CD14-positive monocyte (primary cell): ENCODE results near the gene RHOT2. TPM values are rescaled to one million over a fixed set of nuclear protein-coding genes. Genes with fewer than 3 reads are reported as not detected.

Source experiments
- DNase-seq, 3 donors: peaks; one replicate each; pipeline ENCODE4 v3.0.0-alpha.2; 2011 to 2022
- H2AFZ ChIP-seq: 2 replicates; pipeline ENCODE4 v1.6.0; 2012; ENCODE audit warnings: mild to moderate bottlenecking, low read depth, low read length, inconsistent platforms; ENCODE audit not compliant: insufficient read depth, poor library complexity, severe bottlenecking
- H3K27ac ChIP-seq, 2 donors: 1 replicate in 1 of 2; 2 replicates in 1 of 2; pipeline ENCODE4 v1.5.1; 2012 to 2013; ENCODE audit warnings: low read length in 2 of 2, control low read depth in 1 of 2, inconsistent platforms in 1 of 2, low read depth in 1 of 2, mild to moderate bottlenecking in 1 of 2
- H3K27me3 ChIP-seq, 2 donors: one replicate each; pipeline versions ENCODE4 v1.6.0 to v1.6.1; 2011 to 2013; ENCODE audit warnings: low read length in 2 of 2; ENCODE audit not compliant: control insufficient read depth in 2 of 2, insufficient read depth in 2 of 2
- H3K36me3 ChIP-seq, 2 donors: replicated peaks in 1 of 2; 1 replicate in 1 of 2; 2 replicates in 1 of 2; pipeline versions ENCODE4 v1.5.1 to v1.6.1; 2012 to 2013; ENCODE audit warnings: low read length in 2 of 2, control low read depth in 1 of 2, inconsistent platforms in 1 of 2, mild to moderate bottlenecking in 1 of 2; ENCODE audit not compliant: insufficient read depth in 2 of 2, control insufficient read depth in 1 of 2
- H3K4me1 ChIP-seq, 2 donors: 1 replicate in 1 of 2; 2 replicates in 1 of 2; pipeline versions ENCODE4 v1.5.1 to v1.6.1; 2012 to 2013; ENCODE audit warnings: low read length in 2 of 2, control low read depth in 1 of 2, inconsistent platforms in 1 of 2, mild to moderate bottlenecking in 1 of 2, moderate library complexity in 1 of 2; ENCODE audit not compliant: insufficient read depth in 2 of 2, control insufficient read depth in 1 of 2
- H3K4me2 ChIP-seq: replicated peaks from 2 replicates; pipeline ENCODE3; 2012; ENCODE audit warnings: low read length, moderate library complexity, mild to moderate bottlenecking; ENCODE audit not compliant: poor library complexity, severe bottlenecking; ENCODE audit errors: extremely low read depth
- H3K4me3 ChIP-seq, 3 experiments: fragments of 200-600 bp in 1 of 3; sonication (generic) in 1 of 3; replicated peaks in 1 of 3; 1 replicate in 2 of 3; 2 replicates in 1 of 3; pipeline ENCODE4 v1.5.1; 2011 to 2013; ENCODE audit warnings: low read length in 3 of 3, mild to moderate bottlenecking in 3 of 3, control low read depth in 2 of 3, low read depth in 2 of 3, inconsistent platforms in 1 of 3, moderate library complexity in 1 of 3
- H3K79me2 ChIP-seq: 2 replicates; pipeline ENCODE4 v1.6.0; 2012; ENCODE audit warnings: mild to moderate bottlenecking, control low read depth, inconsistent platforms, low read length, moderate library complexity; ENCODE audit not compliant: insufficient read depth
- H3K9ac ChIP-seq: 2 replicates; pipeline ENCODE4 v1.6.0; 2017; ENCODE audit warnings: low read length, mild to moderate bottlenecking; ENCODE audit not compliant: insufficient read depth, poor library complexity, severe bottlenecking
- H3K9me3 ChIP-seq, 2 donors: replicated peaks in 1 of 2; 1 replicate in 1 of 2; 2 replicates in 1 of 2; pipeline versions ENCODE4 v1.5.1 to v1.6.1; 2012 to 2013; ENCODE audit warnings: low read length in 2 of 2, control low read depth in 1 of 2; ENCODE audit not compliant: control insufficient read depth in 1 of 2, insufficient read depth in 1 of 2
- H4K20me1 ChIP-seq: 2 replicates; pipeline ENCODE4 v1.6.0; 2012; ENCODE audit warnings: mild to moderate bottlenecking, low read length, control low read depth, moderate library complexity; ENCODE audit not compliant: insufficient read depth
- H3K27ac Mint-ChIP-seq, 7 donors: one replicate each; pipeline ENCODE4 v1.8.0; 2020; ENCODE audit warnings: mild to moderate bottlenecking in 7 of 7, mixed read lengths in 7 of 7, moderate library complexity in 6 of 7, inconsistent platforms in 2 of 7
- H3K27me3 Mint-ChIP-seq, 3 donors: one replicate each; pipeline ENCODE4 v1.8.0; 2021 to 2022; ENCODE audit warnings: low read depth in 3 of 3, mild to moderate bottlenecking in 3 of 3, mixed read lengths in 3 of 3, moderate library complexity in 3 of 3, inconsistent platforms in 1 of 3
- H3K36me3 Mint-ChIP-seq, 2 donors: one replicate each; pipeline ENCODE4 v1.8.0; 2020; ENCODE audit warnings: mixed read lengths in 2 of 2, inconsistent platforms in 1 of 2, mild to moderate bottlenecking in 1 of 2
- H3K4me1 Mint-ChIP-seq: one replicate; pipeline ENCODE4 v1.8.0; 2020; ENCODE audit warnings: mild to moderate bottlenecking, mixed read lengths
- H3K4me3 Mint-ChIP-seq, 2 donors: one replicate each; pipeline ENCODE4 v1.8.0; 2020; ENCODE audit warnings: mild to moderate bottlenecking in 2 of 2, mixed read lengths in 2 of 2, moderate library complexity in 1 of 2
- H3K9me3 Mint-ChIP-seq, 7 donors: one replicate each; pipeline ENCODE4 v1.8.0; 2020 to 2022; ENCODE audit warnings: mixed read lengths in 7 of 7, mild to moderate bottlenecking in 6 of 7, moderate library complexity in 6 of 7, inconsistent platforms in 2 of 7
- WGBS: methylation state at CpG from one replicate; pipeline ENCODE4 v1.1.5; 2013; ENCODE audit warnings: missing lambda C conversion rate; ENCODE audit not compliant: insufficient coverage; 5-methylcytosine and 5-hydroxymethylcytosine counted together
- intact Hi-C, 2 donors: fragments of 100-400 bp; cut with micrococcal nuclease; formaldehyde crosslinking; loops; one replicate each; pipeline versions ENCODE4 v1.15.0 to v1.15.1; 2023
- polyA plus RNA-seq, 3 donors: library from polyadenylated mRNA; depleted of rRNA in 1 of 3; unstranded in 2 of 3; stranded (reverse) in 1 of 3; fragments of 300-500 nt in 2 of 3; fragments of >200 nt in 1 of 3; fragmentation: Illumina TruSeq in 2 of 3; gene quantifications; 1 replicate in 2 of 3; 2 replicates in 1 of 3; pipeline ENCODE4 v1.2.3, GENCODE V29; 2012 to 2021
- TF ChIP-seq, protein P1 (sequence below): fragments of 200-600 bp; IDR thresholded peaks from one replicate; pipeline ENCODE4 v1.8.0; 2022; ENCODE audit warnings: antibody characterized with exemption, mild to moderate bottlenecking

Gene RHOT2
- polyA plus RNA-seq, 3 donors = 25.4 to 276 (median 26.3) TPM

DNA sequence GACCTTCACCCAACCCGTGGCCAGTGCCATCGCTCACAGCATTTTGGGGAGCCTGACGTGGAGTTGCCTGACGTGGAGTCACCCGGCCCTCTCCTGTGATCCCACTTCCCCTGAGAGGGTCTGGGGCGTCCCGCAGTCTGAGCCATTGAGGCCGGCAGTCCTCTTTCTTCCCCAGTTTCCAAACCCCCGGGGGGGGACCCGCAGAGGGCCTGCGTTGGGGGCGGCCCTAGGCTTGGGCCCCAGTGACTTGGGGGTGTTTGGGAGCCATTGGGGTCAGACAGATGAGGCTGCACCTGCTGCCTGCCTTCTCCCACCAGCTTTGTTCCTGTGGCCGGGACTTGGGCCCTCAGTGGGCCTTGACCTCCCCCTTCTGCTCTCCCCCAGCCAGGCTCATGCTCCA lies 1.7 kb downstream of the RHOT2 start:
- Mint-ChIP-seq H3K9me3 (no peaks in the 10 kb centered on the region), H3K4me3 (no peak overlapping the region), H3K36me3 (peaks cover 30 to 47% of the 10 kb centered on the region in 2 donors), H3K27me3 (peaks cover 2 to 5% (median 3%) of the 10 kb centered on the region in 3 donors), H3K4me1 (peaks cover 10% of the 10 kb centered on the region), H3K27ac (peak overlapping the region in 1 of 7 donors; percentile 27)
- no peak overlapping the region for H3K4me2 ChIP-seq
- peaks cover 48 to 50% of the 10 kb centered on the region in 2 donors for H3K36me3 ChIP-seq
- H3K79me2 ChIP-seq = peaks cover 20% of the 10 kb centered on the region
- no peak overlapping the region for H3K4me3 ChIP-seq
- TF ChIP-seq, protein P1, sequence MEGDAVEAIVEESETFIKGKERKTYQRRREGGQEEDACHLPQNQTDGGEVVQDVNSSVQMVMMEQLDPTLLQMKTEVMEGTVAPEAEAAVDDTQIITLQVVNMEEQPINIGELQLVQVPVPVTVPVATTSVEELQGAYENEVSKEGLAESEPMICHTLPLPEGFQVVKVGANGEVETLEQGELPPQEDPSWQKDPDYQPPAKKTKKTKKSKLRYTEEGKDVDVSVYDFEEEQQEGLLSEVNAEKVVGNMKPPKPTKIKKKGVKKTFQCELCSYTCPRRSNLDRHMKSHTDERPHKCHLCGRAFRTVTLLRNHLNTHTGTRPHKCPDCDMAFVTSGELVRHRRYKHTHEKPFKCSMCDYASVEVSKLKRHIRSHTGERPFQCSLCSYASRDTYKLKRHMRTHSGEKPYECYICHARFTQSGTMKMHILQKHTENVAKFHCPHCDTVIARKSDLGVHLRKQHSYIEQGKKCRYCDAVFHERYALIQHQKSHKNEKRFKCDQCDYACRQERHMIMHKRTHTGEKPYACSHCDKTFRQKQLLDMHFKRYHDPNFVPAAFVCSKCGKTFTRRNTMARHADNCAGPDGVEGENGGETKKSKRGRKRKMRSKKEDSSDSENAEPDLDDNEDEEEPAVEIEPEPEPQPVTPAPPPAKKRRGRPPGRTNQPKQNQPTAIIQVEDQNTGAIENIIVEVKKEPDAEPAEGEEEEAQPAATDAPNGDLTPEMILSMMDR = no peak
- H4K20me1 ChIP-seq = peaks cover 53% of the 10 kb centered on the region
- WGBS = 98% methylated on average over 12 of the region's 13 CpGs
- H3K9ac ChIP-seq = no peak overlapping the region
- intact Hi-C loops = no loop called here
- no peaks in the 10 kb centered on the region for H3K9me3 ChIP-seq
- DNase-seq = no peak
- H2AFZ ChIP-seq = no peak overlapping the region
- peaks cover 0 to 1% of the 10 kb centered on the region in 2 donors for H3K27me3 ChIP-seq
- no peak overlapping the region for H3K27ac ChIP-seq
- peaks cover 17 to 23% of the 10 kb centered on the region in 2 donors for H3K4me1 ChIP-seq

DNA sequence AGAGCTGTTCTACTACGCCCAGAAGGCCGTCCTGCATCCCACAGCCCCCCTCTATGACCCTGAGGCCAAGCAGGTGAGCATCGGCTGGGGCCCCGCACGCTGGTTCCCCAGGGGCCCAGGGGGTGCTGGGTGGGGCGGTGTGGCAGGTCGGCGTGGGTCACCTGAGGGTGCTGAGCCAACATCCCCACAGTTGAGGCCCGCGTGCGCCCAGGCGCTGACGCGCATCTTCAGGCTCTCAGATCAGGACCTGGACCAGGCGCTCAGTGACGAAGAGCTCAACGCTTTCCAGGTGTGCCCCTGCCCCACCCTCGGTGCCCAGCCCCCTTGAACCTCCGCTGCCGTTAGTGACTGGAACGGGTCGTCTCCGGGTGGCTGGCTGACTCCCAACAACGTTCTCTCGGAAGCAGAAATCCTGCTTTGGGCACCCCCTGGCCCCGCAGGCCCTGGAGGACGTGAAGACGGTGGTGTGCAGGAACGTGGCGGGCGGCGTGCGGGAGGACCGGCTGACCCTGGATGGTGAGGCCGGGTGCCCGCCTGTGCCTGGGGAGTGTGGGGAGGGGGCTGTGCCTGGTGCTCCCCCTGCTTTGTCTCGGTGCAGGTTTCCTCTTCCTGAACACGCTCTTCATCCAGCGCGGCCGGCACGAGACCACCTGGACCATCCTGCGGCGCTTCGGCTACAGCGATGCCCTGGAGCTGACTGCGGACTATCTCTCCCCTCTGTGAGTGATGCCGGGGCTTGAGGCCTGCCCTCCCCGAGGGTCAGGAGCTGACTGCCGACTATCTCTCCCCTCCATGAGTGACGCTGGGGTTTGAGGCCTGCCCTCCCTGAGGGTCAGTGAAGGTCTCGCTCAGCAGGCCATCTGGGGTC lies 2.8 kb downstream of the RHOT2 start:
- no peak overlapping the region for H3K9ac ChIP-seq
- H3K9me3 ChIP-seq = no peaks in the 10 kb centered on the region

More for the DNA sequence above, 2.8 kb downstream of the RHOT2 start:
- Mint-ChIP-seq H3K36me3 (peaks cover 30 to 47% of the 10 kb centered on the region in 2 donors), H3K4me3 (no peak overlapping the region), H3K27ac (no peak overlapping the region), H3K27me3 (peaks cover 9 to 14% (median 10%) of the 10 kb centered on the region in 3 donors), H3K4me1 (peaks cover 17% of the 10 kb centered on the region), H3K9me3 (peaks cover 0 to 5% (median 0%) of the 10 kb centered on the region in 7 donors)
- peaks cover 48 to 50% of the 10 kb centered on the region in 2 donors for H3K36me3 ChIP-seq
- H3K27ac ChIP-seq = no peak overlapping the region
- H3K79me2 ChIP-seq = peaks cover 20% of the 10 kb centered on the region
- peaks cover 0 to 10% of the 10 kb centered on the region in 2 donors for H3K27me3 ChIP-seq
- TF ChIP-seq, protein P1 = no peak
- H3K4me3 ChIP-seq = no peak overlapping the region
- no peak overlapping the region for H3K4me2 ChIP-seq
- no peak overlapping the region for H2AFZ ChIP-seq
- intact Hi-C loops = no loop called here
- peaks cover 60% of the 10 kb centered on the region for H4K20me1 ChIP-seq
- DNase-seq = no peak
- 95% methylated on average over 47 of the region's 52 CpGs for WGBS
- H3K4me1 ChIP-seq = peaks cover 24 to 31% of the 10 kb centered on the region in 2 donors
